ENCODE results near the gene PREX1.

PREX1 gene

DNA sequence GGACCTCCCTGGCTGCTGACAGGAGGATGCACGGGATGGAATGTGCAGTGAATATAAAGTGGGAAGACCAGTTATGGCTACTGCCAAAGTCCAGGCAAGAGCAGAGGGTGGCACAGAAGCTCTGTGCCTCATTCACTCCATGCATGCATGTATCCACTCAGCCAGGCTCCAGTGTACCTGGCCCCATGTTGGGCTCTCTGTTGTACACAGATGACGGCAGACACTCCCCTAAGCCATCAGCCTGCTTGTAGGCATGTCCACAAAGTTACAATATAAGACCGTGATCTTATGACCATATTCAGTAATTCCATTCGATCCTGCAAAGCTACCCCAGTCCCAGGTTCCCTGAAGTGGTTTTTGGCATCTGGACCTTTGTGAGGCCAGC is 116.8 kb downstream of the PREX1 start:
- H3K27ac ChIP-seq (ENCODE audit: poor library complexity, severe bottlenecking): no peak overlapping the region
- no peaks in the 10 kb centered on the region for H3K36me3 ChIP-seq (ENCODE audit: low read depth)
- DNase-seq (ENCODE audit: low spot score) (no peak), ATAC-seq (ENCODE audit: low read depth) (peak; percentile 13; the same call in 1 of the 3 replicates)
- no peaks in the 10 kb centered on the region for H3K4me1 ChIP-seq (ENCODE audit: insufficient read depth, poor library complexity, severe bottlenecking)
- no peaks in the 10 kb centered on the region for H3K9me3 ChIP-seq (ENCODE audit: severe bottlenecking)
- TF ChIP-seq, protein P1, sequence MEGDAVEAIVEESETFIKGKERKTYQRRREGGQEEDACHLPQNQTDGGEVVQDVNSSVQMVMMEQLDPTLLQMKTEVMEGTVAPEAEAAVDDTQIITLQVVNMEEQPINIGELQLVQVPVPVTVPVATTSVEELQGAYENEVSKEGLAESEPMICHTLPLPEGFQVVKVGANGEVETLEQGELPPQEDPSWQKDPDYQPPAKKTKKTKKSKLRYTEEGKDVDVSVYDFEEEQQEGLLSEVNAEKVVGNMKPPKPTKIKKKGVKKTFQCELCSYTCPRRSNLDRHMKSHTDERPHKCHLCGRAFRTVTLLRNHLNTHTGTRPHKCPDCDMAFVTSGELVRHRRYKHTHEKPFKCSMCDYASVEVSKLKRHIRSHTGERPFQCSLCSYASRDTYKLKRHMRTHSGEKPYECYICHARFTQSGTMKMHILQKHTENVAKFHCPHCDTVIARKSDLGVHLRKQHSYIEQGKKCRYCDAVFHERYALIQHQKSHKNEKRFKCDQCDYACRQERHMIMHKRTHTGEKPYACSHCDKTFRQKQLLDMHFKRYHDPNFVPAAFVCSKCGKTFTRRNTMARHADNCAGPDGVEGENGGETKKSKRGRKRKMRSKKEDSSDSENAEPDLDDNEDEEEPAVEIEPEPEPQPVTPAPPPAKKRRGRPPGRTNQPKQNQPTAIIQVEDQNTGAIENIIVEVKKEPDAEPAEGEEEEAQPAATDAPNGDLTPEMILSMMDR (IDR thresholded peaks at IDR 0.05; ENCODE audit: poor library complexity, severe bottlenecking): no peak
- H3K4me3 ChIP-seq (ENCODE audit: severe bottlenecking): no peak overlapping the region
- no peaks in the 10 kb centered on the region for H3K27me3 ChIP-seq (ENCODE audit: insufficient read depth, poor library complexity, severe bottlenecking)

DNA sequence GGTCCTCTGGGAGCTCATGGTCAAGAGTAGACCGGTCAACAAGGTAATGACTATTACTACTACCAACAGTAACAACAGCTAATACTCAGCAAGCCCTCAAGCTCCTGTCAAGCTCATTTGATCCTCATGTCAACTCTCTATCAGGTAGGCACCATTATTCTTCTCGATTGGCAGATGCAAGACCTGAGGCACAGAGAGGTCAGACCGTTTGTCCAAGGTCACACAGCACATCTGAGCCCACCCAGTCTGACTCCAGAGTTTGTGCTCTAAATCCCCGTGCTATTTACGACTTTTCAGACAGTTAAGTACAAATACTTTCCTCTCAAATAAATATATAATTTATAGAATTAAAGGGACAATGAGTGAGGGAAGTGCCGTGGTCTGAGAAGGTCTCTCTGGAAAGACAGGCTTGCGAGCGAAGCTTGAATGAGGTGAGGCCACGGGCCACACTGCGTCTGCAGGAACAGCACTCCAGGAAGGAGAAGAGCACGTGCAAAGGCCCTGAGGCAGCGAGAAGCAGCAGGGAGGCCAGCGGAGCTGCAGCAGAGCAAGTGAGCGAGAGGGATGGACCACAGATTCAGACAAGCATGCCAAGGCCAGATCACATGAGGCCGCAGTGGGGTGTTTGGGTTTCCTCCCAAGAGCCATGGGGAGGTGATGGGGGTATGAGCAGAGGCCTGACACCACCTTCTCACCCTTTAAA is 117.3 kb downstream of the PREX1 start:
- DNase-seq (ENCODE audit: low spot score) (peak; percentile 69), ATAC-seq (ENCODE audit: low read depth) (no peak)
- no peak overlapping the region for H3K4me3 ChIP-seq (ENCODE audit: severe bottlenecking)
- H3K27me3 ChIP-seq (ENCODE audit: insufficient read depth, poor library complexity, severe bottlenecking): no peaks in the 10 kb centered on the region
- no peak overlapping the region for H3K27ac ChIP-seq (ENCODE audit: poor library complexity, severe bottlenecking)
- TF ChIP-seq, protein P1 (IDR thresholded peaks at IDR 0.05; ENCODE audit: poor library complexity, severe bottlenecking): no peak
- no peaks in the 10 kb centered on the region for H3K9me3 ChIP-seq (ENCODE audit: severe bottlenecking)
- no peaks in the 10 kb centered on the region for H3K4me1 ChIP-seq (ENCODE audit: insufficient read depth, poor library complexity, severe bottlenecking)
- H3K36me3 ChIP-seq (ENCODE audit: low read depth): no peaks in the 10 kb centered on the region

DNA sequence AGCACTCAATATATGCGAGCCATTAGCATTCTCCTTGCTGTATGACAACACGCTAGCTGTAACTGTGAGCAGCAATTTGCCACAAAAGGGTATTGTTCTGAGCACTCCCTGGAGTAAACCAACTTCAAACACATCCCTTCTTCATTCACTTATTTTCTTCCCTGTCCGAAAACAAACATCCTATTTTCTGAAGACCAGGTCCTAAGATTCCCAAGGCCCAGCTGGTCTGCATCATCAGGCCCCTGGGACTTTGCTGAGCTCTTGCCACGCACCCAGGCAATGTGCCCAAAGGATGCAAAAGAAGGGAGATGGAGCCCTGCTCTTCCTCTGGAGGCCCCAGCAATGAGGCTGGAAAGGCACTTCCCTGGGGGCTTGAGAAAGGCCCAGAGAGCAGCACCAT is 118.1 kb downstream of the PREX1 start:
- no peaks in the 10 kb centered on the region for H3K9me3 ChIP-seq (ENCODE audit: severe bottlenecking)
- DNase-seq (ENCODE audit: low spot score) (no peak), ATAC-seq (ENCODE audit: low read depth) (no peak)
- H3K27me3 ChIP-seq (ENCODE audit: insufficient read depth, poor library complexity, severe bottlenecking): no peaks in the 10 kb centered on the region
- no peak overlapping the region for H3K27ac ChIP-seq (ENCODE audit: poor library complexity, severe bottlenecking)
- TF ChIP-seq, protein P1 (IDR thresholded peaks at IDR 0.05; ENCODE audit: poor library complexity, severe bottlenecking): no peak
- H3K4me3 ChIP-seq (ENCODE audit: severe bottlenecking): no peak overlapping the region
- no peaks in the 10 kb centered on the region for H3K4me1 ChIP-seq (ENCODE audit: insufficient read depth, poor library complexity, severe bottlenecking)
- H3K36me3 ChIP-seq (ENCODE audit: low read depth): no peaks in the 10 kb centered on the region

DNA sequence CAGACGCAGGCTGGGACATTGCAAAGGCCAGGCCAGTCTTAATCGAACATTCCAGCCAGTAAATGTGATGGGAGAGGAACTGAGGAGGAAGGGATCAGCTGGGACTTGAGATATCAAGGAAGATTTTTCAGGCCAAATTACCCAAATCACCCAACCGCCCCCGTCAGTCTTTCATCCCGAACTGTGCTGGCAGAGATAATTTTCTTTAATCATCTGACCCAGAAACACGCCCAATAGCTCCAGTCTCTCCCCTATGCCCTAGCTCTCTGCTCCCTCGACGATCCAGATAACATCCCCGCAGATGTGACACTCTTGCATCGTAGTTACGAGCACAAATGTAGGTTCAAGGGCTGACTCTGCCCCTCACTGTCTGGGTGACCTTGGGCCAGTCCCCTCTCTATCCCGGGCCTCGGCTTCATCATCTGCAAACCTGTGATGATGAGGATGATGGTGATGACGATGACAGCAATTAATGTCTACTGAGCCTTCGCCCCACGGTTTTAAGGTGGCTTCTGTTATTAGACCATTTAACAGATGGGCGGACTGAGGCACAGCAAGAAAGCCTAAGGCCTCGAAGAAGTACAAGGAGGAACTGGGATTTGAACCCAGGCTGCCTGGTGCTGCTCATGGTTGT is 118.6 kb downstream of the PREX1 start:
- DNase-seq (ENCODE audit: low spot score) (no peak), ATAC-seq (ENCODE audit: low read depth) (no peak)
- Histone ChIP-seq H3K9me3 (ENCODE audit: severe bottlenecking) (no peaks in the 10 kb centered on the region), H3K36me3 (ENCODE audit: low read depth) (no peaks in the 10 kb centered on the region), H3K4me3 (ENCODE audit: severe bottlenecking) (no peak overlapping the region), H3K27ac (ENCODE audit: poor library complexity, severe bottlenecking) (no peak overlapping the region), H3K27me3 (ENCODE audit: insufficient read depth, poor library complexity, severe bottlenecking) (no peaks in the 10 kb centered on the region), H3K4me1 (ENCODE audit: insufficient read depth, poor library complexity, severe bottlenecking) (no peaks in the 10 kb centered on the region)
- TF ChIP-seq, protein P1 (IDR thresholded peaks at IDR 0.05; ENCODE audit: poor library complexity, severe bottlenecking): no peak

DNA sequence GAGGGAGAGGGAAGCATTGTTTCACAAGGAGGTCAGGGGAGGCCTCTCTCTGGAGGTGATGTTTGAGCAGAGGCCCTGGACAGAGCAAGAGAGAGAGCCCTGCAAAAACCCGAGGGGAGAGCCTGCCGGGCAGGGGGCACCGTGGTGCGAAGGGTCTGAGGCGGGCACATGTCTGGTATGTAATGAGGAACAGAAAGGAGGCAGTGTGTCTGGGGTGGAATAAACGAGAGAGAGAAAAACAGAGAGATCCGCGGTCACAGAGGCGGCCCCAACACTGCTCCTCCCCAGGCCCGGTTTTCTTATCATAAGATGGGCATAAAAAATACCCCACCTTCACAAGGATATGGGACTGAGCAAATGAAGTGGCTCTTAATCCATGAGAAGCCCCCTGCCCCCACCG is 119.2 kb downstream of the PREX1 start:
- H3K9me3 ChIP-seq (ENCODE audit: severe bottlenecking): no peaks in the 10 kb centered on the region
- H3K36me3 ChIP-seq (ENCODE audit: low read depth): no peaks in the 10 kb centered on the region
- H3K27ac ChIP-seq (ENCODE audit: poor library complexity, severe bottlenecking): no peak overlapping the region
- ATAC-seq (ENCODE audit: low read depth): no peak
- H3K4me3 ChIP-seq (ENCODE audit: severe bottlenecking): no peak overlapping the region
- no peaks in the 10 kb centered on the region for H3K27me3 ChIP-seq (ENCODE audit: insufficient read depth, poor library complexity, severe bottlenecking)
- TF ChIP-seq, protein P1 (IDR thresholded peaks at IDR 0.05; ENCODE audit: poor library complexity, severe bottlenecking): no peak
- no peaks in the 10 kb centered on the region for H3K4me1 ChIP-seq (ENCODE audit: insufficient read depth, poor library complexity, severe bottlenecking)
- DNase-seq (ENCODE audit: low spot score): no peak
